Hematopoietic multipotent progenitor cell treated with erythropoietin and hydrocortisone succinate and interleukin-3 and kit ligand, for 8 days (in vitro differentiated cells): Measurements from ENCODE around the gene SYCP2.

ENCODE experiments used
- DNase-seq: peaks from one replicate; pipeline ENCODE4 v3.0.0-alpha.2; 2015

The SYCP2 gene

DNA sequence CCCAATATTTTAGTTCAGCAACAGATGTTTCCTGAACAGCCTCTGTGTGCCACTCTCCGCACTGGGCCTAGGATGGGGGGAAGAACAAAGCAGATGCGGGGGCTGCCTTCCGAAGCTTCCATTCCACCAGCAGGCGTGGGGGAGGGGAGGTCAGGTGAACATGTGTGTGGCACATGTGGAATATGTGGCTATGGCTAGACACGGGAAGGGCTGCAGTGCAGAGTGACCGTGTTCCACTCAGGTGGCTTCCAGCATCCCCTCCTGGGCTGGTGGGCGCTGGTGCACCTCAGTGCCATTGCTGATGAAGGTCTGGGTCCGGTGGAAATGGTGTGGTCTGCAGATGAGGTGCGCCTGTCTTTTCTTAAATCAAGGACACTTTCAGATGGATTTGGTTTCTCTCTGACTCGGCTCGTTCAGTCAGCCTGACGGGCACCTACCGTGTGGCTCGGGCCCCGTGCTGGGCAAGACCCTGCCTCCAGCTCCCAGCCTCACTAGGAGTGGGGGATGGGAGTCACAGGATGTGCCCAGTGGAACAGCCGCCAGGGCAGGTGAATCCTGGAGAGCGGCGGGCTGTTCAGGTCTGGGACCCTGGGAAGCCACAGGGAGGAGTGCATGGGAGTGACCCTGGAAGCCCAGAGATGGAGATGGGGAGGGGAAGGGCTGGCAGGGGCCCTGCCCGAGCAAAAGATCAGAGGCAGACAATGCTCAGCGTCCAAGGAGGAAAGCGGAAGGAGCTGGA, 111.0 kb downstream of the SYCP2 start:
- no peak for DNase-seq

DNA sequence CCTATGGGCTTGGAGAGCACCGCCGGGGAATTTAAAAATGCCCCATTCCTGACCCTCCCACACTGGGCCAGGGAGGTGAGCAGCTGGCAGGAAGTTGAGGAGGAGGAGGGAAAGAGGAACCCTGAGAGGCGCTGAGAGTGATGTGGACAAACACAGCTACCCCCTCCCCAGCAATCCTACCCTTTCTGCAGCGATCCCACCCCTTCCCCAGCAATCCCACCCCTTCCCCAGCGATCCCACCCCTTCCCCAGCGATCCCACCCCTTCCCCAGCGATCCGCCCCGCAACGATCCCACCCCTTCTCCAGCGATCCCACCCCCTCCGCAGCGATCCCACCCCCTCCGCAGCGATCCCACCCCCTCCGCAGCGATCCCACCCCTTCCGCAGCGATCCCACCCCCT, 111.6 kb downstream of the SYCP2 start:
- no peak for DNase-seq

DNA sequence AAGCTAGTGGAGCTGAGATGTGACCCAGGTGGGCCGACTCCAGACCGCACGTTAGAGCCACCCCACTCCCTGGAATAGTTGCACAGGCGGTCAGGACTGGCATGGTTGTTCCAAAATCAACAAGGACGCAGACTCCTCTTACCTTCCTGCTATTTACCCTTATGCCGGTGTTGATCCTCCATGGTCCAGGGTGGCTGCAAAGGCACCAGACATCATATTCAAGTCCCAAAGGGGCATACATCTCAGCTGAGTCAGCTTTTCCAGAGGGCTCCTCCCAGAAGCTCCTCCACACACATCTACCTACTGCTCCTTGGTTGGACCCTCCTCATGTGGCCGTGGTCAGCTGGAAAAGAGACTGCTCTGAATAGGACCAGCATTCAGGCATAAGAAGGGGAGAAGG, 112.2 kb downstream of the SYCP2 start:
- DNase-seq, result no peak

DNA sequence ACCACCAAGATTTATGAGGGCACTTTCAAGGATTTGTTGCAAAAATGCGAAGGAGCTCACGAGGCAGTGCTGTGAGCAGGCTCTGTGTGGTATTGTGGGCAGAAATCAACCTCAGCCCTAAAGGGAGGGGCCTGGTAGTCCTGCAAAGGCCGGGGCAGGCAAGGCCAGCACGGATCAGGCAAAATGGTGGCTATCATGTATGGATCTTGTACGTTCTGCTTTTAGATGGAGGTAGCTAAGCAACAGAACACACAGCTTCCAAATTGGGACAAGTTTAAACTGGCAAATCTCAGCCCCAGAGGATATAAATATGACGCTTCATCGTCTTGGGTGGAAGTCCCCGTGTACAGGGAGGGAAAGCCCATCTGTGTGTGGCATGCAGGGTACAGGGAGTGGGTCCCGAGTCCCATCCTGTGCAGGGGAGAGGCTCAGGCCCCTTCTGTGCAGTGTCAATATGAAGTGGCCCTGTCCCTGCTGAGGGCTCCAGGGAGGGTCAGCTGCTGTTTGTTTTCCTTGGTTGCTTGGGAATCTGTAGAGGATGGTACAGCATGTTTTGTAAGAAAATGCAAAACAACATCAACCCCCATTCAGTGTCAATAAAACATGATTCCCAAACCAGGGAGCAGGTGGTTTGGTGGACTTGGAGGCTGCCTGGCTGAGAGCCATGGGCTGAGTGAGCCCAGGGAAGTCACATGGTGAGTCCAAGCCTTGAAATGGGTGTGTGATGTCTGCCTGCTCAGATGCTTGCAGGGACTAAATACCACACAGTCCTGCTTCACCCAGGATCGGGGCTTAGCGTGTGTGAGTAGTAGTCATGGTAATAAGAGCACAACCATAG, 113.0 kb downstream of the SYCP2 start:
- no peak for DNase-seq

DNA sequence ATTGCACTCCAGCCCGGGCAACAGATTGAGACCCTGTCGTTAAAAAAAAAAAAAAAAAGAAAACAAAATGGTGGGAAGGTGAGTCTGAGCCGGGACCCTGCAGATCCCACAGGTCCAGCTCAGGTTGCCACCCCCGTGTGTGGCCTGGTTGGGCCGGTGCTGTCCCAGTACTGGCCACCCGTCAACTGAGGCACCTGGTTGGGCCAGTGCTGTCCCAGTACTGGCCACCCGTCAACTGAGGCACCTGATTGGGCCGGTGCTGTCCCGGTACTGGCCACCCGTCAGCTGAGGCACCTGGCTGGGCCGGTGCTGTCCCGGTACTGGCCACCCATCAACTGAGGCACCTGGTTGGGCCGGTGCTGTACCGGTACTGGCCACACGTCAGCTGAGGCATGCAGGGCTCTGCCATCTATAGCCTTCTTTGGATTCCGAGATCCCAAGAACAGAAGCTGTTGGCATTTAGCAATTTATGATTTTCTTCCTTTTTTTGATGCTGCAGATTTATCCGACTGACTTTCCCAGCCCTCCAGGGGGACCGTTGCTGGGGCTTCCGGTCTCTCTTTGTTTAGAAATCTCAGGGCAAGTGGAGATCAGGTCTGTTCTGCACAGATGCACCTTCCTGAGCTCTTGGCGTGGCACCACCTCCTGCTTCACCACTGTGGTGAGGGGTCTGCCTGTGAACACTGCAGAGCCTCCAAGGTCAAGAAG, 113.8 kb downstream of the SYCP2 start:
- DNase-seq, result no peak

DNA sequence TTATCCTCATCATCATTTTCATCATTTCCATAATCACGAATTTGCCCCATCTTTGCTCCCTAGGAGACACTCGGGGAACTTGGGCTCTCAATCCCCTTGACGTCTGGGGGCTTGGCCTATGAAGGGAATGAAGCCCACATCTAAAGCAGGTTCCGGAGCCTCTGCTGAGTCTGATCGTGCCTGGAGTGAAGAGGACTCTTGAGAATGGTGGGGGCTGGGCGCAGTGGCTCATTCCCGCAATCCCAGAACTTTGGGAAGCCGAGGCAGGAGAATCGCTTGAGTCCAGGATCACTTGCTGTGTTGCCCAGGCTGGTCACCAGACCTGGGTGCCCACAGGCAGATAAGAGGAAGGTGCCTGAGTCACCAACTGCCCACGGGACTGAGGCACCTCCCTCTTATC, 114.5 kb downstream of the SYCP2 start:
- no peak for DNase-seq

DNA sequence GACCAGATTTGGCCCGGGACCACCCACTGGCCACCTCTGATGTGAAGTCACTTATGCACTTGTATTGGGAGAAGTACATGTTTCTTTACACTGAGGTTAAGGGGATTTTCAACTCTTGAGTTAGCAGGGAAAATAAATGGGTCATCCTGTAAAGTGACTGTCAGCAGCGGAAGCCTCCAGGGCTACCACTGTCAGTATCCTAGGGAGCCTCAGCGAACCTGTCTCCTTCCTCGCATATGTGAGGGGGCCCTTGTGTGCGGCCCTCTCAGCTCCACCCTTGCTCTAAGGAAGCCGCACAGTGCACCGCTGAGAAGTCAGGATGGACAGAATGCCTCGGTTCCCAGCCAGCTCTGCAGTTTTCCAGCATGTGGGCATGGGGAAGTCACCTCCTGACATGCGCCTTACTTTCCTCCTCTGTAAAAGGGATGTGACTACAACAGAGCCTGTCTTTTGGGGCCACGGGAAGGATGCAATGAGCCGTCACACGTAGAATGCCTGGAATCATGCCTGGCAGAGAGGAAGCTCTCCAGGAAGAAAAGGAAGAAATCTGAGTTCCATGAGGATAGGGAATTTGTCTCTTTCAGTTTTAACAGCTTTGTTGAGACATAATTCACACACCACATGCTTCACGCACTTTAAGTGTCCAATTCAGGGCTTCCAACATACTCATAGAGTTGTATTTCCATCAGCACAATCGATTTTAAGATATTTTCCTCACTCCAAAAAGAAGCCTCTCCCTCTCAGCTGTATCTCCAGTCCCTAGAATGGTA, 115.4 kb downstream of the SYCP2 start:
- no peak for DNase-seq

DNA sequence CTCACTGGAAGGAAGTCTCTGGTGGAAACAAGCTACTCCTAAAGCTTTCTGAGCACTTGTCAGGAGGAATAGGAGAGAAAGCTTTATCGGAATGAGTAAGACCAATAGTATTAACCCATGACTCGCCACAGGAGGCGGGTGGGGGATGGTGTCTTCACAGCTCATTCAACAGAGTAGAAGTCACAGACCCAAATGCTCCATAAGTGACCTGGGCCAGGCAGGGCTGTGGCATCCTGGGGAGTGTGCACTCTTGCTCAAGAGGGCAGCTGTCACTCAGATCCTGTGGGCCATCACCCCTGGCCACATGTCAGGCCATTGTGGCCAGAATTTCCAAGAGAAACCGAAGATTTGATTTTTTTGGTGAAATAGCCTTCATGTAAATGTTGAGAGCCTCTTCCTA, 116.0 kb downstream of the SYCP2 start:
- DNase-seq, result no peak

DNA sequence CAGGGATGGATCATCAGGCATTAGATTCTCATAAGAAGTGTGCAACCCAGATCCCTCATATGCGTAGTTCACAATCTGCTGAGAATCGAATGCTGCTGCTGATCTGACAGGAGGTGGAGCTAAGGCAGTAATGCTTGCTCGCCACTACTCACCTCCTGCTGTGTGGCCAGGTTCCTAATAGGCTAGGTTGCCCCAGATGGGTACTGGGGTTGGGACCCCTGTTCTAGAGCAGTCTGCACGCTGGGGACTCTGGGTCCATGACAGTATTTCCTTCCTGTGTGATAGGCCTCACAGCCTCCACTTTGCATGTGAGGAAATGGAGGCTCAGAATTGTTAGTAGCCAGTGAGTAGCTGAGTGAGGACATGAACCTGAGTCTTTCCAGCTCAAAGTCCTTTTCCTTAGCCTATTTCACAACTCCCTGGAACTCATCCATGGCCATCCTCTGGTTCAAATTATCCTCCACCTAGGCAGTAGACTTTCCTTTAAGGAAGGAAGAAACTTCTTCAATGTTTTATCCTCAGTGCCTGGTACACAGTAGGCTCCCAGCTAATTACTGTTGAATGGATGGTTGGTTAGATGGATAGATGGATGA, 117.2 kb downstream of the SYCP2 start:
- no peak for DNase-seq

DNA sequence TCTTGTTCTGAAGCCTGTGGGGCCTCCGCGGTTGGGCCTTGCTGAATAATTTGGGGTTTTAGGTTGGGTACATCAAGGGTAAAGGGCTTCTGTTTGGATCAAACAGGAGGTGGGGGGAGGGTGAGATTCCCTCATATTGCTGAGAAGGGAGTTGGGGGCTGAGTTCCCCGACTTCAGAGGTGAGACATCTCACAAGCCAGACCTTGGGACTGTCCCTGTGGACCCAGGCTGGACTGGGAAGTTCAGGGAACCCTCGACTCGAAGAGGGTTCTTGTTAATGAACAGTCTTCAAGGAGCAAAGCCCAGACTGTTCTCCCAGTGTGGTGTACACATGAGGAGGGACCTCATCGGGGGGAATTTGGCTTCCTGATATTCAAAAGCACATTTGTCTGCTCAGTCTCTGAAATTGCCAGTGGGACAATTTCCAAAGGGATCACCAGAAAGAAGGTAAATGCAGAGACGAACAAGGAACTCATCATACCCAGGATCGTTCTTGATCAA, 118.5 kb downstream of the SYCP2 start:
- DNase-seq, result no peak

DNA sequence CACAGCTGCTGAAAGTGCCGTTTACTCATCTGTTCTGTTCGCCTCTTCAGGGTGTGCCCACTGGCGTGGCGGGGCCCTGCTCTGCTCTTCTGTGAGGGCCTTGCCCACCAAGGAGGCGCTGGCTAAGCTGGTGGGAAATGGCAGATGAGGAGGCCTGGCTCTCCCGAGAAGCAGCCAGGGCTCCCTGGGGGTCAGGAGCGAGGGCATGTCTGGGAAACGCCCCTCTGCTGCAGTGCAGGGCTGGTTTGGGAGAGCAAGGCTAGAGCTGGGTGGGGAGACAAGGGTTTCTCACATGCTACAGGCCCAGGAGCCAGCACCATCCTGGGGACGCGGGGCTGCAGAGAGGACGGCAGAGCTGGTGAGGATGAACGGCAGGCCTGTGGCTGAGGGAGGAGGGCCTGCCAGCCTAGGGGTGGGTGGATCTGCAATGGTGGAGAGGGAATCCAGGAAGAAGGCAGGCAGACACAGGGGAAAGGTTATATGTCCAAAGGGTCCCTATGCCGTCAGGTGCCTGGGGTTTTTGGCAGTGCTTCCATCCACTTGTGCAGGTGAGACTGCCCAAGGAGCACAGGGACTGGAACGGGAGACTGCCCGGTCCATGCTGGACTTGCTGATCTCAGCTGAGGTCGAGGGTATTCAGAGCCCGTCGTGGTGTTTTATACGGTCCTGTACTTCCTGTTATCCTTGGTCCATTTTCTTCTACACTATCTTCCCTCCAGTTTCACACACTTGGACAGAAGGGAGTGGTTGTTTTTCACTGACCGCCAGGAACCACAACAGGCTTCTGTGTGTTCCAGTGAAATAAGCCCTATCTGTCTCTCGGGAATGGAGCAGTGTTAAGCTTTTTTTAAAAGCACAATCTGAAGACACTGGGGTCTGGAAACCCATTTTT, 119.2 kb downstream of the SYCP2 start:
- no peak for DNase-seq
